Lower lobe of right lung (tissue), 2 donors: Measurements from ENCODE around the gene BTG2. TPM values are rescaled to one million over a fixed set of nuclear protein-coding genes. Genes with fewer than 3 reads are reported as not detected.
A peak's percentile ranks its signal among the peaks of the same experiment; 100 is the strongest.

Experiments
- ATAC-seq, 2 donors: fragments of 200-7000 bp; cut with Tn5 transposase; one replicate each; pipeline ENCODE4 v1.9.1; 2020 to 2022; ENCODE audit warnings: mild to moderate bottlenecking in 2 of 2, moderate library complexity in 2 of 2
- DNase-seq: peaks from one replicate; pipeline ENCODE4 v3.0.0-alpha.2; 2020
- H3K27ac ChIP-seq: fragments of 200-600 bp; one replicate; pipeline ENCODE4 v1.8.0; 2022
- H3K27me3 ChIP-seq: fragments of 200-600 bp; one replicate; pipeline ENCODE4 v1.8.0; 2022; ENCODE audit warnings: low read depth
- H3K36me3 ChIP-seq: fragments of 200-600 bp; one replicate; pipeline ENCODE4 v1.8.0; 2022; ENCODE audit warnings: mild to moderate bottlenecking
- H3K4me1 ChIP-seq: fragments of 200-600 bp; one replicate; pipeline ENCODE4 v1.8.0; 2022
- H3K4me3 ChIP-seq: fragments of 200-600 bp; one replicate; pipeline ENCODE4 v1.8.0; 2022; ENCODE audit warnings: mild to moderate bottlenecking
- H3K9me3 ChIP-seq: fragments of 200-600 bp; one replicate; pipeline ENCODE4 v1.8.0; 2022
- intact Hi-C: fragments of 100-400 bp; cut with DNase I; formaldehyde crosslinking; loops from one replicate; pipeline ENCODE4 v1.11.0; 2022
- total RNA-seq: library from RNA; stranded (reverse); fragmentation: NEBNext Ultra II Directional; extraction: Animal tissue kit (Norgen Biotek cat#: 25700); gene quantifications from one replicate; pipeline ENCODE4 v1.2.1, GENCODE V29; 2021
- TF ChIP-seq, protein P1 (sequence below): fragments of 200-600 bp; IDR thresholded peaks from one replicate; pipeline ENCODE4 v1.8.0; 2022; ENCODE audit warnings: antibody characterized with exemption, mild to moderate bottlenecking
- donor health status: DM: no; HTN: yes; CAD: no; lungs with severe emphysema.

Gene BTG2
- total RNA-seq, 1 donor from 2014 or later, result 96.7 TPM

DNA sequence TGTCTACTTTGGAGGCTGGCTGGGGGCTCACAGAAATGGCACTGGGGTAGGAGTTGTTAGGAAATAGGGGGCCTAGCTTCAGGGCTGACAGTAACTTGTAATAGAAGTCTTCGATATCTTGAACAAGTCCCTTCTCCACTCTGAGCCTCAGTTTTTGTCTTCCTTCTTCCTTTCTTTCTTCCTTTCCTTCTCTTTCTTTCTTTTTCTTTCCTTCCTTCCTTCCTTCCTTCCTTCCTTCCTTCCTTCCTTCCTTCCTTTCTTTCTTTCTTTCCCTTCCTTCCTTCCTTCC is 12.9 kb downstream of the BTG2 start:
- intact Hi-C loops, result no loop called here
- ATAC-seq (no peak), DNase-seq (no peak)
- no peaks in the 10 kb centered on the region for H3K36me3 ChIP-seq
- no peaks in the 10 kb centered on the region for H3K27me3 ChIP-seq
- TF ChIP-seq, protein P1, sequence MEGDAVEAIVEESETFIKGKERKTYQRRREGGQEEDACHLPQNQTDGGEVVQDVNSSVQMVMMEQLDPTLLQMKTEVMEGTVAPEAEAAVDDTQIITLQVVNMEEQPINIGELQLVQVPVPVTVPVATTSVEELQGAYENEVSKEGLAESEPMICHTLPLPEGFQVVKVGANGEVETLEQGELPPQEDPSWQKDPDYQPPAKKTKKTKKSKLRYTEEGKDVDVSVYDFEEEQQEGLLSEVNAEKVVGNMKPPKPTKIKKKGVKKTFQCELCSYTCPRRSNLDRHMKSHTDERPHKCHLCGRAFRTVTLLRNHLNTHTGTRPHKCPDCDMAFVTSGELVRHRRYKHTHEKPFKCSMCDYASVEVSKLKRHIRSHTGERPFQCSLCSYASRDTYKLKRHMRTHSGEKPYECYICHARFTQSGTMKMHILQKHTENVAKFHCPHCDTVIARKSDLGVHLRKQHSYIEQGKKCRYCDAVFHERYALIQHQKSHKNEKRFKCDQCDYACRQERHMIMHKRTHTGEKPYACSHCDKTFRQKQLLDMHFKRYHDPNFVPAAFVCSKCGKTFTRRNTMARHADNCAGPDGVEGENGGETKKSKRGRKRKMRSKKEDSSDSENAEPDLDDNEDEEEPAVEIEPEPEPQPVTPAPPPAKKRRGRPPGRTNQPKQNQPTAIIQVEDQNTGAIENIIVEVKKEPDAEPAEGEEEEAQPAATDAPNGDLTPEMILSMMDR, result no peak
- H3K9me3 ChIP-seq, result no peaks in the 10 kb centered on the region
- peak overlapping the region; percentile 47 for H3K27ac ChIP-seq
- no peak overlapping the region for H3K4me3 ChIP-seq
- H3K4me1 ChIP-seq, result peaks cover 64% of the 10 kb centered on the region

DNA sequence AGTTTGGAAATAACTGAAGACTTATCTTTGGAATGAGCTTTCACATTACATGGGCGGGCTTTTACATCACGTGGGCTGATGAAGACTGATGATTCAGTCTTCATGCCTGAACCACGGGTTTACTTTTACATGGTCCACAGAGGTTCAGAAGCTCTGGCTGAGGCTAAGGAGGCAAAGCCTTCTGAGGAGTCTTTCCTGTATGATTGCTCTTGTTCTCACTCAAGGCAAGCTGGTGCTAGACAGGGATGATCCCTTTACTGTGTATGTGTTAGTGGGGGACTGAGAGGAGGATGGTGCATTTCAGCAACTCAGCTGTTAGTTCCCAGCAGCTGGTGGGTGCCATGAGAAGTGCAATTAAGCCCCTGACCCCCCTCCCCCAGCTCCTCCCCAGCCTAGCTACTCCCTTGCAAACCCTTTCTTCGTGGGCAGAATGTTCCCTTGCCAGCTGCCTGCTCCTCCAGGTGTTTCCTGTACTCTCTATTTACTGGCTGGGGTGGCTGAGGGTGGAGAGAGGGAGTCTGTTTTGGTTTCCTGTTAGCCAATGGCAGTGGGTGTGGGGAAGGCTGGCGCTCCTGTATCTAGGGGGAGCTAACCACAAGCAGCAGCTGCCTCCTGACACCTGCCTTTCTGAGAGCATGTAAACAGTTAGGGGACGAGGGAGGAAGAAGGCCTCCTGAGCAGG is 15.4 kb downstream of the BTG2 start:
- Histone ChIP-seq H3K9me3 (no peaks in the 10 kb centered on the region), H3K27me3 (no peaks in the 10 kb centered on the region), H3K4me3 (no peak overlapping the region), H3K27ac (peak overlapping the region; percentile 97), H3K36me3 (no peaks in the 10 kb centered on the region), H3K4me1 (peaks cover 85% of the 10 kb centered on the region)
- DNase-seq (peak; percentile 73), ATAC-seq (peak; percentile 25 to 70)
- TF ChIP-seq, protein P1, result no peak
- intact Hi-C loops, result no loop called here

DNA sequence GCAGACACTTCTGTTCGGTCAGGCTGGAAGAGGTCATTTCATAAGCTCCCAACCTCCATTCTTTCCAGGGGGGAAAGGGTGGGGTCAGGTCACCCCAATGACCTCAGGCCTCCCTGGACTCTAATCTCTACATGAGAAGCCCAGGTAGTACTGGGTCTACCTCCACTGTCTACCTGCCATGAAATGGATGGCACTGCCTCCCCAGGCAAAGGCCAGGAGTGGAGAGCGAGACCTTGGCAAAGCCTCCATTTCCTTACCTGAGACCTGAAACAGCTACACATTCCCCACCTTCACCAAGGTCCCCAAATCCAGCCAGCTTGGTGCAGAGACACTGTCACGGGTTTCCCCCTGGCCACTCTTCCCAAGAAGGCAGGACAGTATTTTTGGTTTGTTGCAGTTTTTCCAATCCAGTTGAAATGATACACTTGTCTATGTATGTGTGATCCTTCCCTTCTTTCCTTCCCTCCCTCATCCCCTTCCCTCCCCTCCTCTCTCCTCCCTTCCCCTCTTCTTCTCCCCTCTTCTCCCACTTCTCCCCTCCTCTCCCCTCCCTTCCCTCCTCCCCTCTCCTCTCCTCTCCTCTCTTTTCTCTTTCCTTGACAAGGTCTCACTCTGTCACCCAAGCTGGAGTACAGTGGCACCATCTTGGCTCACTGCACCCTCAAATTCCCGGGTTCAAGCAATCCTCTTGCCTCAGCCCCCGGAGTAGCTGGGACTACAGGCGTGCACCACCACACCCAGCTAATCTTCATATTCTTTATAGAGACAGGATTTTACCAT is 16.1 kb downstream of the BTG2 start:
- ATAC-seq (no peak), DNase-seq (no peak)
- H3K27ac ChIP-seq, result peak overlapping the region; percentile 97
- H3K9me3 ChIP-seq, result no peaks in the 10 kb centered on the region
- no peaks in the 10 kb centered on the region for H3K27me3 ChIP-seq
- TF ChIP-seq, protein P1, result no peak
- peaks cover 85% of the 10 kb centered on the region for H3K4me1 ChIP-seq
- no peaks in the 10 kb centered on the region for H3K36me3 ChIP-seq
- intact Hi-C loops, result no loop called here
- H3K4me3 ChIP-seq, result no peak overlapping the region

DNA sequence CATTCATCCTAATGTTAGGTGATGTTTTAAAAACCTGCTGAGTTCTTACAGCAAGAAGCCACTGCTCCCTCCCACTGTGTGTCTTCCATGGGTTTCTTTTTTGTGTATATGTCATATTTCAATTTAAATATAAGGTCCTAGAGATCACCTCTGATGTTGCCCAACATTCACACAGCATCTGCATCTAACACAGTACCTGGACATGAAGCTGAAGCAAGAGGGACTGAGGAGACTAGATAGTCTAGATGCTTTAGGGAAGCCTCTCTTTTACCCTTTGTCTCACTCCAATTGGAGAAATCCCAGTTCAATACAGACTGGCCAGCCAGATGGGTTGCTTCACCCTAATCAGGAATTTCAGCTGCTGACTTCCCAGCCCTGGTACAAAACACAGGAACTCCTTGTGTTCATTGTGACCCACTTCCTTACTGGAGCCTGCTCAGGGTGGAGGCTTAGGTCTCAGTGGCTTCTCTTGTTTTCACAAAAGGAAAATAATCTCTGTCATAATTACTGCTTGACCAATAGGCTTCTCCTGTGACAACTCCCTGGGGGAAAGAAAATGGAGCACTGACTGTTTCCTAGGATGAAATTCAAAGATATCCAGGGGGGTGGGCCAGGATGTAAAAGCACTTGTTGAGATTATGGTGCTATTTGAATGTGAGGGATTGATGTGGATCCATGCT is 17.3 kb downstream of the BTG2 start:
- Histone ChIP-seq H3K9me3 (no peaks in the 10 kb centered on the region), H3K4me1 (peaks cover 81% of the 10 kb centered on the region), H3K36me3 (no peaks in the 10 kb centered on the region), H3K4me3 (no peak overlapping the region), H3K27ac (peak overlapping the region; percentile 97), H3K27me3 (no peaks in the 10 kb centered on the region)
- intact Hi-C loops, result no loop called here
- DNase-seq (no peak), ATAC-seq (no peak)
- TF ChIP-seq, protein P1, result no peak

DNA sequence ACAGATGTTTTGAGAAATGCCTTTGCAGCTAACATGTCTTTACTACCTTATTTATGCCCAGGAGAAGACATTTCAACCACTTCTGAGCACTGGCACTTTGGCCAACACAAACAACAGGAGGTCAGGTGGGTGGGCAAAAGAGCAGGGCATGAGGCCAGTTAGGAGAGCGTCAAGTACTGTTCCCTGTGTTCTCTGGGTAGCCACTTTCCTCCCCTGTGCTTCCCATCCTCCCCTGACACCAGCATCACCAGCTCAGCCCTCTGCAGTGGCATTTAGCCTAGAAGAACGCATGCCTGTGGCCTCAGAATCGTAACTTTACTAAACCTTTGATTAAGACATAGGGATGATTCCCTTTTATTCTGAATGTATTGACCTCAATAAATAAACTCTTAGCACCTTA is 18.3 kb downstream of the BTG2 start:
- DNase-seq (peak; percentile 64), ATAC-seq (peak in 1 of 2 donors; percentile 15)
- intact Hi-C loops, result no loop called here
- Histone ChIP-seq H3K36me3 (no peaks in the 10 kb centered on the region), H3K4me3 (no peak overlapping the region), H3K4me1 (peaks cover 84% of the 10 kb centered on the region), H3K9me3 (no peaks in the 10 kb centered on the region), H3K27ac (peak overlapping the region; percentile 97), H3K27me3 (no peaks in the 10 kb centered on the region)
- TF ChIP-seq, protein P1, result no peak
